ENCODE data around the gene WDR13. TPM values are rescaled to one million over a fixed set of nuclear protein-coding genes. Genes with fewer than 3 reads are reported as not detected.

Gene WDR13
- total RNA-seq, 4 donors from 2014 or later: 64.8 to 147 (median 111) TPM

Small RNA genes lying within 50 kb of the gene (small RNA-seq; reads per million reads assigned to genes)
- gene MRPL32P1: not detected

Other genes starting within 250 kb of the WDR13 start
- gene SSX3, start 240.8 kb upstream of the WDR13 start, total RNA-seq: not detected
- not detected for gene SSX4, start 214.0 kb upstream of the WDR13 start, total RNA-seq
- not detected for gene SSX4B, start 185.5 kb upstream of the WDR13 start, total RNA-seq
- 1 to 10 TPM; 1.8 to 8.1 (median 4.8) TPM for gene SLC38A5, start 127.2 kb upstream of the WDR13 start, total RNA-seq
- gene FTSJ1, start 121.3 kb upstream of the WDR13 start, total RNA-seq: 10 to 100 TPM in 3 of 4 donors, 1 to 10 TPM in 1; 7.4 to 74.7 (median 51.0) TPM
- gene PORCN, start 88.5 kb upstream of the WDR13 start, total RNA-seq: 10 to 100 TPM in 1 of 4 donors, 1 to 10 TPM in 2, under 1 TPM in 1; 0.77 to 16.5 (median 4.8) TPM
- 10 to 100 TPM in 2 of 4 donors, 1 to 10 TPM in 1, not detected in 1; 2.4 to 23.0 (median 22.1) TPM for gene EBP, start 75.7 kb upstream of the WDR13 start, total RNA-seq
- gene TBC1D25, start 57.8 kb upstream of the WDR13 start, total RNA-seq: 10 to 100 TPM in 1 of 4 donors, 1 to 10 TPM in 3; 4.1 to 14.3 (median 5.3) TPM
- gene RBM3, start 23.0 kb upstream of the WDR13 start, total RNA-seq: 100 to 1,000 TPM in 3 of 4 donors, 10 to 100 TPM in 1; 52.3 to 239 (median 205) TPM
- gene WAS, start 86.3 kb downstream of the WDR13 start, total RNA-seq: 10 to 100 TPM in 1 of 4 donors, 1 to 10 TPM in 2, not detected in 1; 1.2 to 20.7 (median 1.9) TPM
- gene SUV39H1, start 99.2 kb downstream of the WDR13 start, total RNA-seq: 1 to 10 TPM in 3 of 4 donors, under 1 TPM in 1; 0.59 to 7.8 (median 3.8) TPM
- not detected for gene GLOD5, start 164.3 kb downstream of the WDR13 start, total RNA-seq
- gene GATA1, start 189.1 kb downstream of the WDR13 start, total RNA-seq: under 1 TPM in 1 of 4 donors, not detected in 3; 0.35 TPM
- gene HDAC6, start 204.6 kb downstream of the WDR13 start, total RNA-seq: 100 to 1,000 TPM in 3 of 4 donors, 10 to 100 TPM in 1; 25.0 to 160 (median 123) TPM
- gene ERAS, start 229.0 kb downstream of the WDR13 start, total RNA-seq: under 1 TPM in 2 of 4 donors, not detected in 2; 0.41 to 0.46 TPM
- gene PCSK1N, start 238.1 kb downstream of the WDR13 start, total RNA-seq: 10 to 100 TPM in 1 of 4 donors, 1 to 10 TPM in 2, not detected in 1; 3.0 to 15.9 (median 3.4) TPM

Measured in uterus (tissue), 4 donors.